ENCODE data around the gene LACTBL1.

The LACTBL1 gene

DNA sequence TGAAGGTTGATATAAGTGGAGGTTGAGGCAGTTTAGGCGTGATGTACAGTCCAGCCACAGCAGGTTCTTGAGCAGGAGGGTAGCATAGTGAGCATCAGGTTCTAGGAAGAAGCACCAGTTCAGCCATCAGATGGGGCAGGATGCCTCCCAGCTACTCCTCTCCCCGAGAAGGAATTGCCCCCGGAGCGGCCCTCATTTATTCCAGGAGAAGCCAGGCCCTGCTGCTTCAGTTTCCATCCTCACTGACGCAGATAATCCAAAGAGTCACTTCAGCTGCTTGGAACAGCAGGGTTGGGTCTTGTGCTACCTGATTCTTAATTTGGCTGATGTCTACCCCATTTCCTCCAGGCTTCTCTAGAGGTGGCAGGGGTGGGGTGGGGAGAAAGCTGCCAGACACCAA lies 54.7 kb downstream of the LACTBL1 start:
- H3K4me3 Mint-ChIP-seq: no peak overlapping the region
- H3K4me1 Mint-ChIP-seq: no peaks in the 10 kb centered on the region
- no peak for ATAC-seq
- H3K36me3 Mint-ChIP-seq (ENCODE audit: low read depth): no peaks in the 10 kb centered on the region
- H3K9me3 Mint-ChIP-seq: no peaks in the 10 kb centered on the region
- DNase-seq: no peak
- H3K27me3 Mint-ChIP-seq: peaks cover 4% of the 10 kb centered on the region
- H3K27ac Mint-ChIP-seq: no peak overlapping the region

DNA sequence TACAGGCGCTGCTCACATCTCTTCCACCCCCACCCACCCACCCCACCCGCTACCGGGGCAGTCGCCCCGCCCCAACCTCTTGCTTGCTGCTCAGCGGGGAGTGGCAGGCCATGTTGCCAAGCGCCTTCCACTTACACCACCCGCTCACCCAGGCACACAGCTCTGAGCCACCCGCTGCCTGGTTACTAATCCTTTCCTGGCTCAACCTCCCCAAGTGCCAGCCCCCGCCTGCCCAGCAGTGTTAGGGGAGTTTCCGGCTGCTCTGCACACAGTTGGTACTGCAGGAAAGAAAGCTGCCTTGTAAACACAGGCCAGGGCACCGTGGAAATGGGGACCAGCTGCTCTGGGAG lies 56.2 kb downstream of the LACTBL1 start:
- ATAC-seq (no peak), DNase-seq (no peak)
- H3K4me3 Mint-ChIP-seq: no peak overlapping the region
- no peak overlapping the region for H3K27ac Mint-ChIP-seq
- peaks cover 4% of the 10 kb centered on the region for H3K27me3 Mint-ChIP-seq
- H3K9me3 Mint-ChIP-seq: no peaks in the 10 kb centered on the region
- H3K36me3 Mint-ChIP-seq (ENCODE audit: low read depth): no peaks in the 10 kb centered on the region
- no peaks in the 10 kb centered on the region for H3K4me1 Mint-ChIP-seq

DNA sequence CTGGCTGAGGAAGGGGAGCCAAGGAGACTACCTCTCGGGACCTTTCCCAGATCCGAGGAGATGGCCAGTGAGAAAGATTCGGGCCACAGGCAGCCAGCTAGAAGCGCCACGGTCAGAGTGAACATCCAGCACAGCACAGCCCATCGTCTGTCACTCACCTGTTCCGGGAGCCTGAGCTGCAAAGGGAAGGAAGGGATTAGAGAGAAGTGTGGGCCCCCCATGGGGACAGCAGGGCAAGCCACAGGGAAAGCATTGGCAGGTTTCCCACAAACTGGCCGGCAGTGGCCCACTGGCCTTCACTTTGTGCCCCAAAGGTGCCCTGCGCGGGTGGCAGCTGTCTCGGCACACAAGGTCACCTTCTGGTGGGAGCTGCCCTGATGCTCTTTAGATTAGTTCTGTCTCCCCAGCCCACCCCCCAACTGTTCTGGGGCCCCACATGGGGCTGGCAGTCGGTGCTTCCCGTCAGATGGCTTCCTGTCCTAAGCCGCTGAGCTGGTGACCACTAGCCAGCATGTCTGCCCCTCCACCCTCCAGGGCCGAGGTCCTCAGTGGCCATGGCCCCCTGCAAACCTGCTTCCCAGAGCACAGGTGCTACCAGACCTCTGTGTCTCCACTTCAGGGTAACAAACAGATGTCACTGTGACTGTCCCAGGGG lies 56.7 kb downstream of the LACTBL1 start:
- Mint-ChIP-seq H3K27me3 (peaks cover 4% of the 10 kb centered on the region), H3K36me3 (ENCODE audit: low read depth) (no peaks in the 10 kb centered on the region), H3K27ac (no peak overlapping the region), H3K4me1 (no peaks in the 10 kb centered on the region), H3K4me3 (no peak overlapping the region), H3K9me3 (no peaks in the 10 kb centered on the region)
- ATAC-seq (no peak), DNase-seq (no peak)

DNA sequence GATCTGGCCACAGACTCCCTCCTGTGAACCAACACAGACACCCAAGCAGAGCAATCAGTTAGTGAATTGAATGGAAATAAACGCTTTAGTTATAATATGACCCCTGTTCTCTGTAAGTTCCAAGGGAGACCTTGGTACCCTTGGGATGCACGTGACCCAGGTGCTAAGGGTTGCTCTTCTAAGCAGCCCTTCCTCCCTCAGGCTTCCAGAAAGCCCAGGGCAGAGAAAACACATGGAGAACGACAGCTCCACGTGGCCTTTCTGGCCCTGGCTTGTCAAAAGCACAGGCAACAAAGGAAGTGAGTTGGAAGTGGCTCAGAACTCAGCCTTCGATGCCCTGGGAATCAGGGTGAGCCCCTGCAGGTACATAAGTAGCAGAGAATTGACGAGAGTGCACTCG lies 57.4 kb downstream of the LACTBL1 start:
- Mint-ChIP-seq H3K36me3 (ENCODE audit: low read depth) (no peaks in the 10 kb centered on the region), H3K27me3 (peaks cover 4% of the 10 kb centered on the region), H3K27ac (no peak overlapping the region), H3K4me3 (no peak overlapping the region), H3K4me1 (no peaks in the 10 kb centered on the region), H3K9me3 (no peaks in the 10 kb centered on the region)
- DNase-seq (no peak), ATAC-seq (no peak)

DNA sequence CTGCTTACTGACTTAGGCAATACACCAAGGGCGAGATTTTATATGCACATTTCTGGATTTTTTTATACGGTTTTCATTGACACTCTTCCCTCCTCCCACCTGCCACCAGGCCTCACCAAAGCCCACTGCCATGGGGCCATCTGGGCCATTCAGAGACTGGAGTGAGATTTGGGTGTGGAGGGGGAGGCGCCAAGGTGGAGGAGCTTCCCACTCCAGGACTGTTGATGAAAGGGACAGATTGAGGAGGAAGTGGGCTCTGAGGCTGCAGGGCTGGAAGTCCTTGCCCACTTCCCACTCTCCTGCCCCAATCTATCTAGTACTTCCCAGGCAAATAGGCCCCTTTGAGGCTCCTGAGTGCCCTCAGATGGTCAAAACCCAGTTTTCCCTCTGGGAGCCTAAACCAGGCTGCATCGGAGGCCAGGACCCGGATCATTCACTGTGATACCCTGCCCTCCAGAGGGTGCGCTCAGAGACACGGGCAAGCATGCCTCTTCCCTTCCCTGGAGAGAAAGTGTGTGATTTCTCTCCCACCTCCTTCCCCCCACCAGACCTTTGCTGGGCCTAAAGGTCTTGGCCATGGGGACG lies 57.9 kb downstream of the LACTBL1 start:
- Mint-ChIP-seq H3K36me3 (ENCODE audit: low read depth) (no peaks in the 10 kb centered on the region), H3K9me3 (no peaks in the 10 kb centered on the region), H3K27ac (no peak overlapping the region), H3K4me1 (no peaks in the 10 kb centered on the region), H3K27me3 (peaks cover 4% of the 10 kb centered on the region), H3K4me3 (no peak overlapping the region)
- DNase-seq: no peak
- ATAC-seq: no peak

DNA sequence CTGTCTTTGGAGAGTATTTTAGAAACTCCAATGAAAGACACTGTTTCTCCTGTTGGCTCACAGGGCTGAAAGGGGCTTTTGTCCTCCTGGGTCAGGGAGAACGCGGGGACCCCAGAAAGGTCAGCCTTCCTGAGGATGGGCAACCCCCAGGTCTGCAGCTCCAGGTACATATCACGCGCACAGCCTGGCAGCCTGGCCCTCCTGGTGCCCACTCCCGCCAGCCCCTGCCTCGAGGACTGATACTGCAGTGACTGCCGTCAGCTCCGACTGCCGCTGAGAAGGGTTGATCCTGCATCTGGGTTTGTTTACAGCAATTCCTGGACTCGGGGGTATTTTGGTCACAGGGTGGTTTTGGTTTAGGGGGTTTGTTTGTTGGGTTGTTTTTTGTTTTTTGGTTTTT lies 58.5 kb downstream of the LACTBL1 start:
- Mint-ChIP-seq H3K4me1 (no peaks in the 10 kb centered on the region), H3K27ac (no peak overlapping the region), H3K9me3 (no peaks in the 10 kb centered on the region), H3K36me3 (ENCODE audit: low read depth) (no peaks in the 10 kb centered on the region), H3K27me3 (peaks cover 4% of the 10 kb centered on the region), H3K4me3 (no peak overlapping the region)
- ATAC-seq (no peak), DNase-seq (no peak)

DNA sequence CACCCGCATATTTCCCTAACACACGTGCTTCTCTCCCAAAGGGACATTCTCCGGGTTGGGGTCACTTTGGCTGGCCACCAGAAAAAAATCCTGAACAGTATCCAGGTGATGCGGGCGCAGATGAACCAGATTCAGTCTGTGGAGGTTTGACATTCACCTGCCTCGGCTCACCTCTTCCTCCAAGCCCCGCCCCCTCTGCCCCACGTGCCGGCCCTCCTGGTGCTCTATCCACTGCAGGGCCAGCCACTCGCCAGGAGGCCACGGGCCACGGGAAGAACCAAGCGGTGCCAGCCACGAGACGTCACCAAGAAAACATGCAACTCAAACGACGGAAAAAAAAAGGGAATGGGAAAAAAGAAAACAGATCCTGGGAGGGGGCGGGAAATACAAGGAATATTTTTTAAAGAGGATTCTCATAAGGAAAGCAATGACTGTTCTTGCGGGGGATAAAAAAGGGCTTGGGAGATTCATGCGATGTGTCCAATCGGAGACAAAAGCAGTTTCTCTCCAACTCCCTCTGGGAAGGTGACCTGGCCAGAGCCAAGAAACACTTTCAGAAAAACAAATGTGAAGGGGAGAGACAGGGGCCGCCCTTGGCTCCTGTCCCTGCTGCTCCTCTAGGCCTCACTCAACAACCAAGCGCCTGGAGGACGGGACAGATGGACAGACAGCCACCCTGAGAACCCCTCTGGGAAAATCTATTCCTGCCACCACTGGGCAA lies 59.1 kb downstream of the LACTBL1 start:
- H3K9me3 Mint-ChIP-seq: no peaks in the 10 kb centered on the region
- H3K36me3 Mint-ChIP-seq (ENCODE audit: low read depth): no peaks in the 10 kb centered on the region
- no peak overlapping the region for H3K27ac Mint-ChIP-seq
- ATAC-seq (no peak), DNase-seq (no peak)
- H3K4me3 Mint-ChIP-seq: no peak overlapping the region
- peaks cover 4% of the 10 kb centered on the region for H3K27me3 Mint-ChIP-seq
- H3K4me1 Mint-ChIP-seq: no peaks in the 10 kb centered on the region

DNA sequence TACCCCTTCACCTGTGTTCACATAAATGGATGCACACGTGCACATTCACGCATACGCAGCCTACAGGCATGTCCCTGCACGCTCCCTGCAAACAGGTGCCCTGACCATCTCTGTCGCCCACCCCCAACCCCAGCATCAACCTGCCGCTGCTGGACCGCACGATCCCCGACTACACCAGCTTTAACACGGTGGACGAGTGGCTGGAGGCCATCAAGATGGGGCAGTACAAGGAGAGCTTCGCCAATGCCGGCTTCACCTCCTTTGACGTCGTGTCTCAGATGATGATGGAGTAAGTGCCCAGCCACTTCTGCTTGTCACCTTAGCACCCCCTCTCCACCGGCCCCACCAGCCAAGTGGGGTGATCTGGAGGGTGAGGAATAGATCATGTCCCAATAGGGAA lies 60.4 kb downstream of the LACTBL1 start:
- H3K27me3 Mint-ChIP-seq: peaks cover 4% of the 10 kb centered on the region
- ATAC-seq (no peak), DNase-seq (no peak)
- H3K4me1 Mint-ChIP-seq: no peaks in the 10 kb centered on the region
- H3K36me3 Mint-ChIP-seq (ENCODE audit: low read depth): no peaks in the 10 kb centered on the region
- H3K27ac Mint-ChIP-seq: no peak overlapping the region
- no peaks in the 10 kb centered on the region for H3K9me3 Mint-ChIP-seq
- no peak overlapping the region for H3K4me3 Mint-ChIP-seq

DNA sequence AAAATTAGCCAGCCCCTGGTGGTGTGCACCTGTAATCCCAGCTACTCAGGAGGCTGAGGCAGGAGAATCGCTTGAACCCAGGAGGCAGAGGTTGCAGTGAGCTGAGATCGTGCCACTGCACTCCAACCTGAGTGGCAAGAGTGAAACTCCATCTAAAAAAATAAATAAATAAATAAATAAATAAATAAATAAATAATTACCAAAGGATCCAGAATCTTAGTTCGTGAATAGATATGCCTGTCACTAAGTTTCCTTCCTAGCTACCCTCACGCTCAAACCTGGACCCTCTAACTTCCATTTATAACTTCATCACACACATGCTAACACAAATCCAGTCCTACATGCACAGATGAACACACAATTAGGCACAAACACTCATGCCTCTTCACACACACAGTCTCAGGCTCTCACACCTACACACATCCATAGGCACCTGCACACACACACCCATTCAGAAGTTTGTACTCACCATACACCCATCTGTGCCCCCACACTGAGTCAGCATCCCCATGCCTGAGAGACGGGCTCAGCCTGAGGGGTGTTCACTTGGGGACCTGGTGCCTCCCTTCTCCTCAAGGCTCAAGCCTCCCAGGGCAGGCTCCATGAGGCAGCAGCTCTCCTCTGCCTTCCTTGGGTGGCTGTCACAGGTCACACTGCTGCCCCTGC lies 61.5 kb downstream of the LACTBL1 start:
- no peak for DNase-seq
- H3K36me3 Mint-ChIP-seq (ENCODE audit: low read depth): no peaks in the 10 kb centered on the region
- no peak overlapping the region for H3K4me3 Mint-ChIP-seq
- no peak for ATAC-seq
- H3K27me3 Mint-ChIP-seq: peaks cover 4% of the 10 kb centered on the region
- H3K27ac Mint-ChIP-seq: no peak overlapping the region
- no peaks in the 10 kb centered on the region for H3K9me3 Mint-ChIP-seq
- no peaks in the 10 kb centered on the region for H3K4me1 Mint-ChIP-seq

DNA sequence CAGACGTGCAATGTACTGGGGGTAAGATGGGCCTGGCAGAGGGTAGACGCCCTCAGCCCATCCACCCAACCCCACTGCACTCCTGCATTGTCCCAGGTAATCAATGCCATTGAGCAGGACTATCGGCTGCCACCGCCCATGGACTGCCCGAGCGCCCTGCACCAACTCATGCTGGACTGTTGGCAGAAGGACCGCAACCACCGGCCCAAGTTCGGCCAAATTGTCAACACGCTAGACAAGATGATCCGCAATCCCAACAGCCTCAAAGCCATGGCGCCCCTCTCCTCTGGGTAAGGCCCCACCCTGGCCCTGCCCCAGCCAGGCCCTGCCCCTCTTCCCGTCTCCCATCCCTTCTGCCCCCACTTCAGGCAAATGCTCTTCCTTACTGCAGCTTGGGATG lies 62.4 kb downstream of the LACTBL1 start:
- no peak overlapping the region for H3K4me3 Mint-ChIP-seq
- no peaks in the 10 kb centered on the region for H3K36me3 Mint-ChIP-seq (ENCODE audit: low read depth)
- H3K27me3 Mint-ChIP-seq: no peaks in the 10 kb centered on the region
- no peak for ATAC-seq
- H3K27ac Mint-ChIP-seq: no peak overlapping the region
- DNase-seq: no peak
- H3K4me1 Mint-ChIP-seq: no peaks in the 10 kb centered on the region
- H3K9me3 Mint-ChIP-seq: no peaks in the 10 kb centered on the region

DNA sequence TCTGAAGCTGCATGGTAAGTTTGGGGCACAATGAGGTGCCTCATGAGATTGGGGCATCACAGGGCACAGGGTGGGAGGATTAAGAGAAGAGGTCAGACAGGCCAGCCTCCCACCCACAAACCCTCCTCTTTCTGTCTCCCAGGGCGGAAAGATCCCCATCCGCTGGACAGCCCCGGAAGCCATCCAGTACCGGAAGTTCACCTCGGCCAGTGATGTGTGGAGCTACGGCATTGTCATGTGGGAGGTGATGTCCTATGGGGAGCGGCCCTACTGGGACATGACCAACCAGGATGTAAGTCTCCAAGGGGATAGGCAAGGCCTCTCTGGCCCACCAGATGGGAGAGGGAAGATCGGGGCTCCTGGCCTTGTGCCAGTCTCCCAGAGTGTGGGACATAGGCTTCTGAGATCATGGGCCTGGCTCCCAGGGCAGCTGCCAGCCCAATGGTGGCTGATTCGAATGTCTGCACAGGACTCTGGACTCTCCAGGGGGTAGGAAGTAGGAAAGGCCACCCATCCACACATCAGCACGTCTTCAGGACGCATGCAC lies 63.7 kb downstream of the LACTBL1 start:
- no peak overlapping the region for H3K4me3 Mint-ChIP-seq
- no peaks in the 10 kb centered on the region for H3K9me3 Mint-ChIP-seq
- H3K4me1 Mint-ChIP-seq: no peaks in the 10 kb centered on the region
- H3K27ac Mint-ChIP-seq: no peak overlapping the region
- no peak for ATAC-seq
- H3K27me3 Mint-ChIP-seq: no peaks in the 10 kb centered on the region
- no peak for DNase-seq
- no peaks in the 10 kb centered on the region for H3K36me3 Mint-ChIP-seq (ENCODE audit: low read depth)

DNA sequence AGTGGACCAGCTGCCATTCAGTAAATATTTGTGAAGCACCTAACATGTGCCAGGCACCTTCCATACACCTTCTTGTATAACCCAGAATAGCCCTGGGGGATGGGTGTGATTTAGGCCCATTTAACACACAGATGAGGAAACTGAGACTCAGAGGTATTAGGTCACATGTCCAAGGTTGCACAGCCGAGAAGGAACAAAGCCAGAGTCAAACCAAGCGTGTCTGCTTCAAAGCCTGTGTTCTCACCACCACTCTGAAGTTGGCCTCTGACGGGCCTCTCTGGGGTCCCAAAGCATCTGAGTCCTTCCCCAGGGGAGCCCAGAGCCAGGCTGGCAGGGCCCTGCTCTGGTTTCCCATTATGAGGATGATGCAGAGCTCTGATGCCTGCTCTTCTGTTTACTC lies 65.1 kb downstream of the LACTBL1 start:
- ATAC-seq (no peak), DNase-seq (no peak)
- H3K4me3 Mint-ChIP-seq: no peak overlapping the region
- no peak overlapping the region for H3K27ac Mint-ChIP-seq
- no peaks in the 10 kb centered on the region for H3K9me3 Mint-ChIP-seq
- H3K27me3 Mint-ChIP-seq: no peaks in the 10 kb centered on the region
- H3K36me3 Mint-ChIP-seq (ENCODE audit: low read depth): no peaks in the 10 kb centered on the region
- no peaks in the 10 kb centered on the region for H3K4me1 Mint-ChIP-seq

DNA sequence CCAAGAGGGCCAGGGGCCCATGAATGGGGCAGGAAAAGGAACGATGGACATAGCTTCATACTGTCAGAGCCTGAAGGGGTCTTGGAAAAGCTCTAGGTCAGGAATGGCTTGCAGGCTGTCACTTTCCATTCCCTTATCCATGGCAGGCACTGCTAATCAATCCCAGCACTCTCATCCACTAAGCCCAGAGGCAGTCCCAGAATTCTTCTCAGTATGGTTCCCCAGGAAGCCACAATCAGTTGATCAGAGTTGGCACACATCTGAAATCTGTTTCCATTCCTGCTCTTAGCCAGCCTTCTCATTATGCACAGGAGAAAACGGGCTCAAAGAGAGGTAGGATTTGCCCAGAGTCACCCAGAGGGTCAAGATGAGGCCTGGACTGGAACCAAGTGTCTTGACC lies 65.7 kb downstream of the LACTBL1 start:
- H3K27me3 Mint-ChIP-seq: no peaks in the 10 kb centered on the region
- H3K4me3 Mint-ChIP-seq: no peak overlapping the region
- H3K27ac Mint-ChIP-seq: no peak overlapping the region
- H3K36me3 Mint-ChIP-seq (ENCODE audit: low read depth): no peaks in the 10 kb centered on the region
- no peaks in the 10 kb centered on the region for H3K4me1 Mint-ChIP-seq
- ATAC-seq (no peak), DNase-seq (no peak)
- no peaks in the 10 kb centered on the region for H3K9me3 Mint-ChIP-seq

DNA sequence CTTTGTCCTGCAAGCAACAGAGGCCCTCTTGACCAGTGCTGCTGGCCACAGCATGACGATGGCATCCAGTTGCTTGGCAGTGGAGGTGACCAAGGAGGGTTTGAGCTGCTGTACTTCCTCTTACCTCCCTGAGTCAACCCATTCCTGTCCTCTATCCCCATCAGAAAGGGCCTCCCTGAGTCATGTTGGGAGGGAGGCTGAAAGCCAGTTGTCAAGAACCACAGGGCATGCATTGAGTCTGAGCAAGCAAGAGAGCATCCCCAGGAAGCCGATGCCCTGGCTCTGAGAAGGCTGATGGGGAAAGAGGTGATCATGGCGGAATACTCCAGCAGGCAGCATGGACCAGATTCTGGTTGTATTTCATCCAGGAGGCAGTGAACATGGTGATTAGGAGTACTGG lies 69.6 kb downstream of the LACTBL1 start:
- ATAC-seq: no peak
- Mint-ChIP-seq H3K36me3 (ENCODE audit: low read depth) (no peaks in the 10 kb centered on the region), H3K4me3 (no peak overlapping the region), H3K27me3 (peaks cover 5% of the 10 kb centered on the region), H3K27ac (no peak overlapping the region), H3K4me1 (no peaks in the 10 kb centered on the region), H3K9me3 (no peaks in the 10 kb centered on the region)
- no peak for DNase-seq

All from activated naive CD8-positive, alpha-beta T cell treated with anti-CD3 and anti-CD28 coated beads, Interleukin-2, amount 50 U/mL, for 24 hours (primary cell).